HepG2 (cell line): ENCODE results near the gene NUDT22. TPM values are rescaled to one million over a fixed set of nuclear protein-coding genes. Genes with fewer than 3 reads are reported as not detected.

Source experiments
- ADNP ChIP-seq: sonication (generic); formaldehyde crosslinking; IDR thresholded peaks from 2 replicates; pipeline ENCODE4 v1.4.0; 2020; ENCODE audit warnings: missing genetic modification reagents
- HMG20B ChIP-seq: conservative IDR thresholded peaks from 2 replicates; pipeline ENCODE4 v1.6.1; 2016; ENCODE audit warnings: missing genetic modification reagents, missing compliant biosample characterization
- JDP2 ChIP-seq: sonication (generic); formaldehyde crosslinking; IDR thresholded peaks from 2 replicates; pipeline ENCODE4 v1.8.1; 2022; ENCODE audit warnings: missing genetic modification reagents, borderline replicate concordance
- PPARG ChIP-seq: conservative IDR thresholded peaks from 2 replicates; pipeline ENCODE4 v1.6.1; 2016; ENCODE audit warnings: missing biosample characterization, missing genetic modification reagents
- RBM22 ChIP-seq: fragments of 200-400 bp; formaldehyde crosslinking; optimal IDR thresholded peaks from 2 replicates; pipeline ENCODE3; 2017; ENCODE audit warnings: mild to moderate bottlenecking, low read length, moderate library complexity
- RBM39 ChIP-seq: fragments of 200-400 bp; formaldehyde crosslinking; IDR thresholded peaks from one replicate; pipeline ENCODE4 v1.6.1; 2018; ENCODE audit warnings: antibody characterized with exemption, mild to moderate bottlenecking, low read depth, low read length; ENCODE audit not compliant: poor library complexity, severe bottlenecking
- SNAPC2 ChIP-seq: sonication (generic); formaldehyde crosslinking; IDR thresholded peaks from 2 replicates; pipeline ENCODE4 v1.8.1; 2022; ENCODE audit warnings: mild to moderate bottlenecking, missing genetic modification reagents
- ZNF253 ChIP-seq: sonication (generic); formaldehyde crosslinking; IDR thresholded peaks from 2 replicates; pipeline ENCODE4 v1.8.0; 2022; ENCODE audit warnings: mild to moderate bottlenecking, missing genetic modification reagents, borderline replicate concordance
- ZNF282 ChIP-seq: fragments of 450-650 bp; IDR thresholded peaks from 2 replicates; pipeline ENCODE4 v1.6.1; 2018; ENCODE audit not compliant: partially characterized antibody
- ZNF569 ChIP-seq: sonication (generic); formaldehyde crosslinking; IDR thresholded peaks from 2 replicates; pipeline ENCODE4 v1.5.0; 2020; ENCODE audit warnings: mild to moderate bottlenecking, missing genetic modification reagents, moderate library complexity, borderline replicate concordance
- ZNF652 ChIP-seq: IDR thresholded peaks from 2 replicates; pipeline ENCODE4 v1.6.1; 2016; ENCODE audit warnings: low read depth, borderline replicate concordance
- ZSCAN22 ChIP-seq: sonication (generic); formaldehyde crosslinking; IDR thresholded peaks from 2 replicates; pipeline ENCODE4 v1.4.0; 2020; ENCODE audit warnings: mild to moderate bottlenecking, missing genetic modification reagents
- polyA plus RNA-seq, 8 experiments: library from polyadenylated mRNA; depleted of rRNA in 3 of 8; stranded (reverse) in 7 of 8; unstranded in 1 of 8; fragments of >200 nt; fragmentation: Illumina TruSeq in 4 of 8; extraction: Trizol in 4 of 8; gene quantifications; 2 replicates each; pipeline versions ENCODE4 v1.2.1 to v1.2.3, GENCODE V29; 2011 to 2016; ENCODE audit warnings: low read depth in 4 of 8, missing spikeins in 1 of 8, mixed read lengths in 1 of 8; ENCODE audit not compliant: insufficient read depth in 1 of 8
- total RNA-seq, 5 experiments: library from RNA; depleted of rRNA; stranded (reverse); fragments of >200 nt; fragmentation: Illumina TruSeq; extraction: Trizol; gene quantifications; 2 replicates each; pipeline ENCODE4 v1.2.3, GENCODE V29; 2016; ENCODE audit warnings: low read depth in 1 of 5
- TF ChIP-seq, protein P1 (sequence below): IDR thresholded peaks from 2 replicates; pipeline ENCODE4 v1.6.1; 2012; ENCODE audit warnings: low read depth, low read length, improper control_type of control experiment
- TF ChIP-seq, protein P2 (sequence below): sonication (generic); formaldehyde crosslinking; conservative IDR thresholded peaks from 2 replicates; pipeline ENCODE4 v1.8.1; 2023; ENCODE audit warnings: missing genetic modification reagents
- TF ChIP-seq, protein P3 (sequence below): sonication (generic); formaldehyde crosslinking; IDR thresholded peaks from 2 replicates; pipeline ENCODE4 v1.8.0; 2022; ENCODE audit warnings: mild to moderate bottlenecking, missing genetic modification reagents; ENCODE audit not compliant: insufficient replicate concordance
- TF ChIP-seq, protein P4 (sequence below): sonication (generic); formaldehyde crosslinking; IDR thresholded peaks from 2 replicates; pipeline ENCODE4 v1.8.1; 2023; ENCODE audit warnings: mild to moderate bottlenecking, missing genetic modification reagents
- TF ChIP-seq, protein P5 (sequence below): sonication (generic); formaldehyde crosslinking; IDR thresholded peaks from 2 replicates; pipeline ENCODE4 v1.5.1; 2020; ENCODE audit warnings: mild to moderate bottlenecking, missing genetic modification reagents, borderline replicate concordance
- TF ChIP-seq, protein P6 (sequence below): sonication (generic); formaldehyde crosslinking; IDR thresholded peaks from 2 replicates; pipeline ENCODE4 v1.5.1; 2020; ENCODE audit warnings: missing genetic modification reagents, mild to moderate bottlenecking, borderline replicate concordance

The NUDT22 gene
- total and polyA plus RNA-seq, 2 of the 13 experiments (the other 11 are each of a cell fraction or from before 2014, with no cell fraction given), result 33.5 to 39.8 TPM

DNA sequence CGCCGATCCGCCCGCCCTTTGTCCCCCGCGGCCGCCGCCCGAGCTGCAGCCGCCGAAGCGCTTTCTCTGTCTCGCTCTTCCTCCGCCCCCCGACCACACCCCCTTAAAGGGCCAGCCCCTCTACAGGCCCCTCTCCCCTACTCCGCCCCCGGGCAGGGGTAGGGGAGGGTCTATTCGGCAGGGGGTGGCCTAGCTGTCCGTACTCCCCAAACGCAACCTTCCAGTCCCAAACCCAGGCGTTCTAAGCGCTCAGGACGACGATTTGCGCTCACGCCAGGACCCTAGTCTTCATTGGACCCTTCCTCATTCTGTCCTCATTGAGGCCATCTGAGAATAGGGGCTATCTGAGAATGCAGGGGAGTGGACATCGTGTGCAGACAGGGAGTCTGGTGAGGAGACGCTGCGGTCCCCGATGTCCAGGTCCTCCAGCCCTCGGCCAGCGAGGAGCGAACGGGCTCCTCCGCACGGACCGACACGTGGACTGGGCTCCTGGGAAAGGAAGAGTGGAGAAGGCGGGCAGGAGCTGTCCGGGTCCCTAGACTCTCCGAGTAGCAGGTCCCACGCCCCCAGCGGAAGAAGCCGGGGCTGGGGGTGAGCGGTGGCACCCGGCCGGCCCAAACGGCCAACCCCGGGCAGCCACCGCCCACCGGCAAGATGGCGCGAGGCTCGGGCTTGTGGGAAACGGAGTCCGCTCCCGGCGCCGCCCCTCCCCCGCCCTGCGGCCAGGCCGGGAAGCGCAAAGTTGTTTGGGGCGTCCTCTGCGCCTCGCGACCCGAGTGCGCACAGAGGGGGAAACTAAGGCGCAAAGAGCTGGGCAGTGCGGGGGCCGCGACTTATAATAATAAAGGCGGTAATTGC is 21.0 kb downstream of the NUDT22 start, which contains the start of gene PPP1R14B (continued):
- 0 out of 2 replicates have a peak, but pooled peaks have one; percentile 25 for TF ChIP-seq ZNF652 (CRISPR knock-in tag)
- TF ChIP-seq JDP2 (CRISPR knock-in tag), result no peak; the same call in 1 of the 2 replicates
- TF ChIP-seq ZNF282, result no peak
- TF ChIP-seq, protein P1, sequence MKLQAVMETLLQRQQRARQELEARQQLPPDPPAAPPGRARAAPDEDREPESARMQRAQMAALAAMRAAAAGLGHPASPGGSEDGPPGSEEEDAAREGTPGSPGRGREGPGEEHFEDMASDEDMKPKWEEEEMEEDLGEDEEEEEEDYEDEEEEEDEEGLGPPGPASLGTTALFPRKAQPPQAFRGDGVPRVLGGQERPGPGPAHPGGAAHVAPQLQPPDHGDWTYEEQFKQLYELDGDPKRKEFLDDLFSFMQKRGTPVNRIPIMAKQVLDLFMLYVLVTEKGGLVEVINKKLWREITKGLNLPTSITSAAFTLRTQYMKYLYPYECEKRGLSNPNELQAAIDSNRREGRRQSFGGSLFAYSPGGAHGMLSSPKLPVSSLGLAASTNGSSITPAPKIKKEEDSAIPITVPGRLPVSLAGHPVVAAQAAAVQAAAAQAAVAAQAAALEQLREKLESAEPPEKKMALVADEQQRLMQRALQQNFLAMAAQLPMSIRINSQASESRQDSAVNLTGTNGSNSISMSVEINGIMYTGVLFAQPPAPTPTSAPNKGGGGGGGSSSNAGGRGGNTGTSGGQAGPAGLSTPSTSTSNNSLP, result no peak
- no peak for TF ChIP-seq ADNP (CRISPR knock-in tag)
- TF ChIP-seq, protein P2, sequence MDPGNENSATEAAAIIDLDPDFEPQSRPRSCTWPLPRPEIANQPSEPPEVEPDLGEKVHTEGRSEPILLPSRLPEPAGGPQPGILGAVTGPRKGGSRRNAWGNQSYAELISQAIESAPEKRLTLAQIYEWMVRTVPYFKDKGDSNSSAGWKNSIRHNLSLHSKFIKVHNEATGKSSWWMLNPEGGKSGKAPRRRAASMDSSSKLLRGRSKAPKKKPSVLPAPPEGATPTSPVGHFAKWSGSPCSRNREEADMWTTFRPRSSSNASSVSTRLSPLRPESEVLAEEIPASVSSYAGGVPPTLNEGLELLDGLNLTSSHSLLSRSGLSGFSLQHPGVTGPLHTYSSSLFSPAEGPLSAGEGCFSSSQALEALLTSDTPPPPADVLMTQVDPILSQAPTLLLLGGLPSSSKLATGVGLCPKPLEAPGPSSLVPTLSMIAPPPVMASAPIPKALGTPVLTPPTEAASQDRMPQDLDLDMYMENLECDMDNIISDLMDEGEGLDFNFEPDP (CRISPR knock-in tag), result no peak
- TF ChIP-seq, protein P3, sequence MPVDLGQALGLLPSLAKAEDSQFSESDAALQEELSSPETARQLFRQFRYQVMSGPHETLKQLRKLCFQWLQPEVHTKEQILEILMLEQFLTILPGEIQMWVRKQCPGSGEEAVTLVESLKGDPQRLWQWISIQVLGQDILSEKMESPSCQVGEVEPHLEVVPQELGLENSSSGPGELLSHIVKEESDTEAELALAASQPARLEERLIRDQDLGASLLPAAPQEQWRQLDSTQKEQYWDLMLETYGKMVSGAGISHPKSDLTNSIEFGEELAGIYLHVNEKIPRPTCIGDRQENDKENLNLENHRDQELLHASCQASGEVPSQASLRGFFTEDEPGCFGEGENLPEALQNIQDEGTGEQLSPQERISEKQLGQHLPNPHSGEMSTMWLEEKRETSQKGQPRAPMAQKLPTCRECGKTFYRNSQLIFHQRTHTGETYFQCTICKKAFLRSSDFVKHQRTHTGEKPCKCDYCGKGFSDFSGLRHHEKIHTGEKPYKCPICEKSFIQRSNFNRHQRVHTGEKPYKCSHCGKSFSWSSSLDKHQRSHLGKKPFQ (CRISPR knock-in tag), result no peak
- TF ChIP-seq PPARG (CRISPR knock-in tag), result 0 out of 2 replicates have a peak, but pooled peaks have one; percentile 7
- TF ChIP-seq, protein P4, sequence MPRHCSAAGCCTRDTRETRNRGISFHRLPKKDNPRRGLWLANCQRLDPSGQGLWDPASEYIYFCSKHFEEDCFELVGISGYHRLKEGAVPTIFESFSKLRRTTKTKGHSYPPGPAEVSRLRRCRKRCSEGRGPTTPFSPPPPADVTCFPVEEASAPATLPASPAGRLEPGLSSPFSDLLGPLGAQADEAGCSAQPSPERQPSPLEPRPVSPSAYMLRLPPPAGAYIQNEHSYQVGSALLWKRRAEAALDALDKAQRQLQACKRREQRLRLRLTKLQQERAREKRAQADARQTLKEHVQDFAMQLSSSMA, result no peak
- TF ChIP-seq ZNF569 (CRISPR knock-in tag), result no peak
- no peak for TF ChIP-seq HMG20B (CRISPR knock-in tag)
- peak; percentile 54; the same call in 1 of the 2 replicates for TF ChIP-seq ZNF253 (CRISPR knock-in tag)
- TF ChIP-seq RBM22, result no peak
- no peak for TF ChIP-seq ZSCAN22 (CRISPR knock-in tag)
- TF ChIP-seq, protein P5, sequence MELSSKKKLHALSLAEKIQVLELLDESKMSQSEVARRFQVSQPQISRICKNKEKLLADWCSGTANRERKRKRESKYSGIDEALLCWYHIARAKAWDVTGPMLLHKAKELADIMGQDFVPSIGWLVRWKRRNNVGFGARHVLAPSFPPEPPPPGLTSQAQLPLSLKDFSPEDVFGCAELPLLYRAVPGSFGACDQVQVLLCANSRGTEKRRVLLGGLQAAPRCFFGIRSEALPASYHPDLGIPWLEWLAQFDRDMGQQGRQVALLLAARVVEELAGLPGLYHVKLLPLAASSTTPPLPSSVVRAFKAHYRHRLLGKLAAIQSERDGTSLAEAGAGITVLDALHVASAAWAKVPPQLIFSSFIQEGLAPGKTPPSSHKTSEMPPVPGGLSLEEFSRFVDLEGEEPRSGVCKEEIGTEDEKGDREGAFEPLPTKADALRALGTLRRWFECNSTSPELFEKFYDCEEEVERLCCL (CRISPR knock-in tag), result no peak; the same call in 1 of the 2 replicates
- TF ChIP-seq, protein P6, sequence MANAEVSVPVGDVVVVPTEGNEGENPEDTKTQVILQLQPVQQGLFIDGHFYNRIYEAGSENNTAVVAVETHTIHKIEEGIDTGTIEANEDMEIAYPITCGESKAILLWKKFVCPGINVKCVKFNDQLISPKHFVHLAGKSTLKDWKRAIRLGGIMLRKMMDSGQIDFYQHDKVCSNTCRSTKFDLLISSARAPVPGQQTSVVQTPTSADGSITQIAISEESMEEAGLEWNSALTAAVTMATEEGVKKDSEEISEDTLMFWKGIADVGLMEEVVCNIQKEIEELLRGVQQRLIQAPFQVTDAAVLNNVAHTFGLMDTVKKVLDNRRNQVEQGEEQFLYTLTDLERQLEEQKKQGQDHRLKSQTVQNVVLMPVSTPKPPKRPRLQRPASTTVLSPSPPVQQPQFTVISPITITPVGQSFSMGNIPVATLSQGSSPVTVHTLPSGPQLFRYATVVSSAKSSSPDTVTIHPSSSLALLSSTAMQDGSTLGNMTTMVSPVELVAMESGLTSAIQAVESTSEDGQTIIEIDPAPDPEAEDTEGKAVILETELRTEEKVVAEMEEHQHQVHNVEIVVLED (CRISPR knock-in tag), result peak; percentile 64; the same call in 1 of the 2 replicates
- peak; percentile 63; the same call in 1 of the 2 replicates for TF ChIP-seq SNAPC2 (CRISPR knock-in tag)
- no peak for TF ChIP-seq RBM39
